ENCODE results near the gene NXPE3. TPM values are rescaled to one million over a fixed set of nuclear protein-coding genes. Genes with fewer than 3 reads are reported as not detected.
"Not testable (repeated sequence)": the region's sequence is repeated elsewhere in the genome, so short reads cannot be mapped to it uniquely, and the experiment has no call there.

NXPE3 gene
- total RNA-seq, 4 donors from 2014 or later, result 31.5 to 52.0 (median 44.5) TPM

DNA sequence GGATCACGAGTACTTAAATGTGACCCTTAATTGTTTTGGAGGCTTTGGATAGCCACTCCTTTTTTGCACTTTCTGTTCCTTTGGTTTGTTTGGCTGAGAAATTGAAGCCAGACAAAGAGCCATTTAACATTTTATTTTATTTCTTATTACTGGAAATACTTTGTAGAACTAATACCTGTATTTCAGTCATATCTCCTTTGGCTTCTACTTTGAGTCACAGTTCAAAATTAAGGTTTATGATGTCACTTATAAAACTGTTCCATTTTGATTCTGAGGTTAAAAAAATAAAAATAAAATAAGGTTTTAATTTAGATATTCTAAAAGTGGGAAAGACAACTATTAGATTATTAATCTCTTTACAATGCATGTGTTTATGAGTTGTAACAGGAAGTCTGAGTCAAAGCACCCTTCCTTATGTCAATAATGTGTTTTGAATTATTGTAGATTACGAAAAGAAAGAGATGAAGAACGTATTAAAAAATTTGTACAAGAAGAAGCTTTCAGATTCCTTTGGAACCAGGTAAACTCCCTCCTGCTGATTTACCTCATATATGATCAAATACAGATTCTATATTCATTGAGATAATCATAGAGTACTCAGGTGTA is 16.9 kb upstream of the NXPE3 start:
- H3K9me3 ChIP-seq, result no peaks in the 10 kb centered on the region
- no peak for ATAC-seq
- H3K36me3 ChIP-seq, result peaks cover 0 to 23% of the 10 kb centered on the region in 2 donors
- in situ Hi-C loops (cut with MboI; ENCODE audit: low sequenced_read_pairs in 4 of 4), result no loop called here
- H3K27ac ChIP-seq, result no peak overlapping the region
- TF ChIP-seq, protein P1, sequence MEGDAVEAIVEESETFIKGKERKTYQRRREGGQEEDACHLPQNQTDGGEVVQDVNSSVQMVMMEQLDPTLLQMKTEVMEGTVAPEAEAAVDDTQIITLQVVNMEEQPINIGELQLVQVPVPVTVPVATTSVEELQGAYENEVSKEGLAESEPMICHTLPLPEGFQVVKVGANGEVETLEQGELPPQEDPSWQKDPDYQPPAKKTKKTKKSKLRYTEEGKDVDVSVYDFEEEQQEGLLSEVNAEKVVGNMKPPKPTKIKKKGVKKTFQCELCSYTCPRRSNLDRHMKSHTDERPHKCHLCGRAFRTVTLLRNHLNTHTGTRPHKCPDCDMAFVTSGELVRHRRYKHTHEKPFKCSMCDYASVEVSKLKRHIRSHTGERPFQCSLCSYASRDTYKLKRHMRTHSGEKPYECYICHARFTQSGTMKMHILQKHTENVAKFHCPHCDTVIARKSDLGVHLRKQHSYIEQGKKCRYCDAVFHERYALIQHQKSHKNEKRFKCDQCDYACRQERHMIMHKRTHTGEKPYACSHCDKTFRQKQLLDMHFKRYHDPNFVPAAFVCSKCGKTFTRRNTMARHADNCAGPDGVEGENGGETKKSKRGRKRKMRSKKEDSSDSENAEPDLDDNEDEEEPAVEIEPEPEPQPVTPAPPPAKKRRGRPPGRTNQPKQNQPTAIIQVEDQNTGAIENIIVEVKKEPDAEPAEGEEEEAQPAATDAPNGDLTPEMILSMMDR (IDR thresholded peaks at IDR 0.05 in 4 of 5, conservative IDR thresholded peaks at IDR 0.05 in 1 of 5), result no peak
- no peak for TF ChIP-seq POLR2A (IDR thresholded peaks at IDR 0.05)
- no peak for DNase-seq
- H3K4me3 ChIP-seq, result no peak overlapping the region
- no peaks in the 10 kb centered on the region for H3K4me1 ChIP-seq
- H3K27me3 ChIP-seq, result no peaks in the 10 kb centered on the region
- intact Hi-C loops (cut with DNase I; ENCODE audit: low total_unique reads), result no loop called here

DNA sequence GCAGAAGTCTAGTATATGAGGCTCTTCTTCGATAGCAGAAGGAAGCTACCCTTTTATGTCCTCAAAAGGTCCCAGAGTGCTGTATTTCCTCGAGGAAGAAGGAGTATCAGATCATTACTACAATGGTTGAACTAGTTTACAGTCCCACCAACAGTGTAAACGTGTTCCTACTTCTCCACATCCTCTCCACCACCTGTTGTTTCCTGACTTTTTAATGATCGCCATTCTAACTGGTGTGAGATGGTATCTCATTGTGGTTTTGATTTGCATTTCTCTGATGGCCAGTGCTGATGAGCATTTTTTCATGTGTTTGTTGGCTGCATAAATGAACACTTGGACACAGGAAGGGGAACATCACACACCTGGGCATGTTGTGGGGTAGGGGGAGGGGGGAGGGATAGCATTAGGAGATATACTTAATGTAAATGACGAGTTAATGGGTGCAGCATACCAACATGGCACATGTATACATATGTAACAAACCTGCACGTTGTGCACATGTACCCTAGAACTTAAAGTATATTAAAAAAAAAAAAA is 1.2 kb upstream of the NXPE3 start:
- intact Hi-C loops (cut with DNase I; ENCODE audit: low total_unique reads), result loop anchor here (5.0 kb wide), 1 partner anchor 91 kb away; the partner anchor contains the start of gene RPL24
- H3K27me3 ChIP-seq, H3K4me3 ChIP-seq, H3K9me3 ChIP-seq, H3K36me3 ChIP-seq, ATAC-seq, DNase-seq: not testable (repeated sequence)
- peak overlapping the region in 1 of 4 donors; percentile 94 for H3K27ac ChIP-seq
- H3K4me1 ChIP-seq, result peaks cover 32 to 38% of the 10 kb centered on the region in 2 donors
- in situ Hi-C loops (cut with MboI; ENCODE audit: low sequenced_read_pairs in 4 of 4), result loop anchor here in 1 of 4 donors (10.0 kb wide), 1 partner anchor 93 kb away; the partner anchor contains the start of gene RPL24

DNA sequence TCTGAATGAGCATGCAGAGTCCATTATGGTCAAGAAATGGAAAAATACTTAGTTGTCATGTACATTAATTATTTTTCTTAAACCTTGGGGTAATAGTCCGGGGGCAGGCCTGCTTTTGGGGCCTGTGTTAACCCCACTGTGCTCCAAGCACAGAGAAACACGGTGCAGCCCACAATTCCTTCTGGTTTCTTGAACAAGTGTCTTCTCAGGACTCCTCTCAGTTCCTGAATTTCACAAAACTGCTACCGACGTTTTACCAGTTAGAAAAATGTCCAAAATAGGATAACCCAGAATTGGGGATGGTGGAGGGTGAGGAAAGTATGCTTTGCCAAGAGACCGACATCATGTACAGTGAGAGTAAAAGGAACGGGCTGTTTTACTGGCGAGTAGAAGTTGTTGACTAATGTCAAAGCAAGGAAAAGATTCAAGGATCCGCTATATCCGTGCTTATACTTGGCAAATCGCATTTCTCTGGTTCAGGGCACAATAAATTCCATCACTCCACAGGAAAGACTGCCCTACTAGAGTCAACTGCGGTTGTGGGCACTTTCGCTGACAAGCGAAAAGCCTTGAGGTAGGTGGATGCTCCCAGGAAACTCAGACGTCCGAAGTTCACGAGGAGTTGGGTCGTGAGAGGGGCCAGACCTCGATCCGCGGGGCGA is 495 bp upstream of the NXPE3 start:
- peaks cover 0 to 11% of the 10 kb centered on the region in 2 donors for H3K36me3 ChIP-seq
- ATAC-seq (peak in 1 of 2 donors; percentile 1), DNase-seq (no peak)
- TF ChIP-seq, protein P1 (IDR thresholded peaks at IDR 0.05 in 4 of 5, conservative IDR thresholded peaks at IDR 0.05 in 1 of 5), result no peak
- TF ChIP-seq POLR2A (IDR thresholded peaks at IDR 0.05), result no peak
- H3K9me3 ChIP-seq, result no peaks in the 10 kb centered on the region
- intact Hi-C loops (cut with DNase I; ENCODE audit: low total_unique reads), result loop anchor here (1.0 to 5.0 kb wide), 3 partner anchors 54 to 205 kb away; partner anchors contain the start of genes CEP97 and RPL24
- peak overlapping the region; percentile 74 to 84 (median 77) for H3K4me3 ChIP-seq
- in situ Hi-C loops (cut with MboI; ENCODE audit: low sequenced_read_pairs in 4 of 4), result loop anchor here in 1 of 4 donors (10.0 kb wide), 1 partner anchor 94 kb away; the partner anchor contains the start of gene RPL24
- H3K27ac ChIP-seq, result peak overlapping the region; percentile 89 to 94 (median 90)
- no peaks in the 10 kb centered on the region for H3K27me3 ChIP-seq
- H3K4me1 ChIP-seq, result peaks cover 32 to 43% of the 10 kb centered on the region in 2 donors

DNA sequence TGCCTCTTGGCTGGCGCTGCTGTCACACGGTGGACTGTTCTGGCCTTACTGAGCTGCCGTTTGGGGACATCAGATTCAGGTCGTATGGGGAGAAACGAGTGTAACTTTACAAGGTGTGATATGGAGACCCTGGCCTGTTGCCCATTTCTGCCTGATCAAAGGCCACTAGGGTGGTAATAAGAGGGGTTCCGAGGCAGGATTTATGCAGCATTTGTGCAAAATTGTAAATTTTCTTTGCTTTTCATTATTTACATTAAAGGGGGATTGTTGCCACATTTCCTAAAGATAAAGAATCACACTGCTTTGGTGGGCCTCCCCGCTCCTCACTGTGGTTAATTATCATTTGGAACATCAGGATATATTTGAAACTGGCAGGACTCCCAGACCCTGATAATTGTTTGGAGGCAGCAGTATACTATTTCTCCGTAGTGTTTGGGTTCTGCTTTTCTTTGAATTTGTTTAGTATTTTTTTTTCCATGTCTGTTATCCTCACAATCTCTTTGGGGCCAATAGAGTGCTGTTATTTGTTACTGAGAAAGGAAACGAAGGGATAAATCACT is 891 bp downstream of the NXPE3 start:
- no peaks in the 10 kb centered on the region for H3K27me3 ChIP-seq
- in situ Hi-C loops (cut with MboI; ENCODE audit: low sequenced_read_pairs in 4 of 4), result loop anchor here in 1 of 4 donors (10.0 kb wide), 1 partner anchor 95 kb away; the partner anchor contains the start of gene RPL24
- ATAC-seq, result peak; percentile 60 to 69
- H3K27ac ChIP-seq, result peak overlapping the region; percentile 89 to 94 (median 90)
- H3K36me3 ChIP-seq, result peaks cover 0 to 25% of the 10 kb centered on the region in 2 donors
- peaks cover 38 to 49% of the 10 kb centered on the region in 2 donors for H3K4me1 ChIP-seq
- peak overlapping the region; percentile 74 to 84 (median 77) for H3K4me3 ChIP-seq
- H3K9me3 ChIP-seq, result no peaks in the 10 kb centered on the region
- no peak for DNase-seq
- intact Hi-C loops (cut with DNase I; ENCODE audit: low total_unique reads), result loop anchor here (1.0 to 5.0 kb wide), 3 partner anchors 56 to 207 kb away; partner anchors contain the start of genes CEP97 and RPL24
- TF ChIP-seq, protein P1 (IDR thresholded peaks at IDR 0.05 in 4 of 5, conservative IDR thresholded peaks at IDR 0.05 in 1 of 5), result no peak
- no peak for TF ChIP-seq POLR2A (IDR thresholded peaks at IDR 0.05)

Data from gastrocnemius medialis (tissue), 4 donors.